Measurements from ENCODE around the gene CDC42.

- TF ChIP-seq EP300 (IDR thresholded peaks at IDR 0.05): no peak
- no peak for TF ChIP-seq CTCF (IDR thresholded peaks at IDR 0.05)
Measured at GRCh38 chr1:22030473-22030872, 22.0 kb upstream of the CDC42 start.
